ENCODE measurements around the gene ITPR1. TPM values are rescaled to one million over a fixed set of nuclear protein-coding genes. Genes with fewer than 3 reads are reported as not detected.

ITPR1 gene
- polyA plus RNA-seq, 1 of the 3 experiments (the other 2 are of a cell fraction), result 5.9 TPM

DNA sequence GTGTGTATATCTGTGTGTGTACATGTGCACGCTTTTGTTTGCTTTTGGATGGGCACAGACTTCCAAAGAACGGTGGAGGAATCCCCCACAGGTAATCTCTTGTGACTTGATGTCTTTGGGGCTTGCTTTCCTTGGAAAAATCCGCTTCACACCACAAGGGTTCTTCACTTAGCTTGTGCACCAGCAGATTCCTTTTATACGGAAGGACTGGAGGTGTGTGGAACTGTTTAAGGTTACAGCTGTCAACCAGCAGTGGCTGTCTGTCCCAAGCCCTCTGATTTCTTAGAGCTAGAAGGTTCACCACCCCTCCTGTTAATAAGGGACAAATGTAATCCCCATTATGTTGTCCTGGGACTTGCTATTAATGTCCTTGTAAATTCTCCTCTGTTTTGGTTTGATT is 193.5 kb downstream of the ITPR1 start:
- TF ChIP-seq, protein P1, sequence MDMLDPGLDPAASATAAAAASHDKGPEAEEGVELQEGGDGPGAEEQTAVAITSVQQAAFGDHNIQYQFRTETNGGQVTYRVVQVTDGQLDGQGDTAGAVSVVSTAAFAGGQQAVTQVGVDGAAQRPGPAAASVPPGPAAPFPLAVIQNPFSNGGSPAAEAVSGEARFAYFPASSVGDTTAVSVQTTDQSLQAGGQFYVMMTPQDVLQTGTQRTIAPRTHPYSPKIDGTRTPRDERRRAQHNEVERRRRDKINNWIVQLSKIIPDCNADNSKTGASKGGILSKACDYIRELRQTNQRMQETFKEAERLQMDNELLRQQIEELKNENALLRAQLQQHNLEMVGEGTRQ (IDR thresholded peaks at IDR 0.05; ENCODE audit: borderline replicate concordance, low read depth, low read length), result no peak
- TF ChIP-seq TCF12 (IDR thresholded peaks at IDR 0.05), result no peak
- TF ChIP-seq, protein P2, sequence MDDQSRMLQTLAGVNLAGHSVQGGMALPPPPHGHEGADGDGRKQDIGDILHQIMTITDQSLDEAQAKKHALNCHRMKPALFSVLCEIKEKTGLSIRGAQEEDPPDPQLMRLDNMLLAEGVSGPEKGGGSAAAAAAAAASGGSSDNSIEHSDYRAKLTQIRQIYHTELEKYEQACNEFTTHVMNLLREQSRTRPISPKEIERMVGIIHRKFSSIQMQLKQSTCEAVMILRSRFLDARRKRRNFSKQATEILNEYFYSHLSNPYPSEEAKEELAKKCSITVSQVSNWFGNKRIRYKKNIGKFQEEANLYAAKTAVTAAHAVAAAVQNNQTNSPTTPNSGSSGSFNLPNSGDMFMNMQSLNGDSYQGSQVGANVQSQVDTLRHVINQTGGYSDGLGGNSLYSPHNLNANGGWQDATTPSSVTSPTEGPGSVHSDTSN (IDR thresholded peaks at IDR 0.05), result no peak
- no peak for TF ChIP-seq RFX5 (IDR thresholded peaks at IDR 0.05; ENCODE audit: low read length)
- TF ChIP-seq TAF1 (IDR thresholded peaks at IDR 0.05; ENCODE audit: borderline replicate concordance, low read depth, low read length), result no peak
- Histone ChIP-seq H3K36me3 (replicated peaks in 1 of 2; ENCODE audit: control insufficient read depth in 1 of 2, insufficient read depth in 2 of 2, low read length in 1 of 2) (peaks cover 0 to 50% of the 10 kb centered on the region in 2 experiments), H4K20me1 (ENCODE audit: insufficient read depth) (no peaks in the 10 kb centered on the region), H3K9ac (no peak overlapping the region), H3F3A (replicated peaks; ENCODE audit: insufficient read depth) (no peaks in the 10 kb centered on the region), H3K9me3 (no peaks in the 10 kb centered on the region), H3K79me2 (ENCODE audit: insufficient read depth) (no peaks in the 10 kb centered on the region), H3K4me3 (ENCODE audit: low read depth in 2 of 2, low read length in 1 of 2) (no peak overlapping the region), H3K9me2 (no peaks in the 10 kb centered on the region), H3K27ac (ENCODE audit: low read depth in 2 of 2, low read length in 1 of 2) (no peak overlapping the region), H3K27me3 (ENCODE audit: insufficient read depth) (no peaks in the 10 kb centered on the region), H2AFZ (ENCODE audit: low read depth) (no peak overlapping the region), H3K4me1 (ENCODE audit: control insufficient read depth in 1 of 2, insufficient read depth in 2 of 2, low read depth in 1 of 2, low read length in 1 of 2) (no peaks in the 10 kb centered on the region), H3K4me2 (no peak overlapping the region)
- POLR2A ChIA-PET, result no interaction called here
- CTCF ChIA-PET, result interaction anchor here (0.6 to 1.4 kb wide), 4 partner anchors 16 to 31 kb away, joined by 3 to 5 read pairs (median 4); no protein-coding TSS in a partner anchor
- WGBS (ENCODE audit: low lambda C conversion rate), result 85% methylated on average over 4 of the region's 4 CpGs
- no peak for DNase-seq

DNA sequence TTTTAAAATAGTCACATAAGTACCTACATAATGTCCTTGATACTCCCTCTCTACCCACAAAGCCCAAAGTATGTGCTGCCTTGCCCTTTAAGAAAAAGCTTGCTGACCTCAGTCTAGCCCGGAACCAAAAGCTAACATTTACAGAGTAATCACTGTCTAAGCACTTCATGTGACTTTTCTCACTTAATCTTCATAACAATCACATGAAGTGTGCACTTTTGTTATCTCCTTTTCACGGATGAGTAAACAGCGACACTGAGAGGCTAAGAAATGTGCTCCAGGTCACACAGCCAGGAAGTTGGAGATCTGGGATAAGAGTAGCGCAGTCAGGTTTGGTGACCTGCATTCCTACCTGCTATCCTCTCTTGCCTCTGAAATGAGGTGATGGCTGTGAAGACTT is 194.0 kb downstream of the ITPR1 start:
- Histone ChIP-seq H3K36me3 (replicated peaks in 1 of 2; ENCODE audit: control insufficient read depth in 1 of 2, insufficient read depth in 2 of 2, low read length in 1 of 2) (peaks cover 0 to 50% of the 10 kb centered on the region in 2 experiments), H3K79me2 (ENCODE audit: insufficient read depth) (no peaks in the 10 kb centered on the region), H3K4me3 (ENCODE audit: low read depth in 2 of 2, low read length in 1 of 2) (no peak overlapping the region), H2AFZ (ENCODE audit: low read depth) (no peak overlapping the region), H3K4me1 (ENCODE audit: control insufficient read depth in 1 of 2, insufficient read depth in 2 of 2, low read depth in 1 of 2, low read length in 1 of 2) (no peaks in the 10 kb centered on the region), H3F3A (replicated peaks; ENCODE audit: insufficient read depth) (no peaks in the 10 kb centered on the region), H3K27ac (ENCODE audit: low read depth in 2 of 2, low read length in 1 of 2) (no peak overlapping the region), H3K9me3 (no peaks in the 10 kb centered on the region), H3K9me2 (no peaks in the 10 kb centered on the region), H3K4me2 (no peak overlapping the region), H4K20me1 (ENCODE audit: insufficient read depth) (no peaks in the 10 kb centered on the region), H3K9ac (no peak overlapping the region), H3K27me3 (ENCODE audit: insufficient read depth) (no peaks in the 10 kb centered on the region)
- no peak for DNase-seq
- ChIA-PET CTCF (interaction anchor here (1.4 kb wide), 2 partner anchors 17 to 31 kb away, joined by 4 to 5 read pairs; no protein-coding TSS in a partner anchor), POLR2A (no interaction called here)
- 82% methylated on average over 4 of the region's 4 CpGs for WGBS (ENCODE audit: low lambda C conversion rate)
- TF ChIP-seq TAF1 (IDR thresholded peaks at IDR 0.05; ENCODE audit: borderline replicate concordance, low read depth, low read length), result no peak
- TF ChIP-seq FOXJ3 (CRISPR knock-in tag; IDR thresholded peaks at IDR 0.05), result no peak
- TF ChIP-seq CHD2 (IDR thresholded peaks at IDR 0.05; ENCODE audit: low read length, partially characterized antibody), result no peak
- TF ChIP-seq, protein P3, sequence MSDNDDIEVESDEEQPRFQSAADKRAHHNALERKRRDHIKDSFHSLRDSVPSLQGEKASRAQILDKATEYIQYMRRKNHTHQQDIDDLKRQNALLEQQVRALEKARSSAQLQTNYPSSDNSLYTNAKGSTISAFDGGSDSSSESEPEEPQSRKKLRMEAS (IDR thresholded peaks at IDR 0.05; ENCODE audit: low read depth), result no peak
- TF ChIP-seq FOXM1 (IDR thresholded peaks at IDR 0.05; ENCODE audit: low read depth), result no peak
- no peak for TF ChIP-seq MEF2A (IDR thresholded peaks at IDR 0.05; ENCODE audit: borderline replicate concordance, low read depth)
- no peak for TF ChIP-seq JUND (IDR thresholded peaks at IDR 0.05)
- no peak for TF ChIP-seq SMC3 (IDR thresholded peaks at IDR 0.05; ENCODE audit: low read depth, low read length)
- TF ChIP-seq NFIC (IDR thresholded peaks at IDR 0.05; ENCODE audit: borderline replicate concordance), result no peak
- TF ChIP-seq, protein P2 (IDR thresholded peaks at IDR 0.05), result no peak
- TF ChIP-seq, protein P1 (IDR thresholded peaks at IDR 0.05; ENCODE audit: borderline replicate concordance, low read depth, low read length), result no peak
- TF ChIP-seq GATA2 (CRISPR knock-in tag; IDR thresholded peaks at IDR 0.05), result no peak
- TF ChIP-seq RXRA (IDR thresholded peaks at IDR 0.05; ENCODE audit: borderline replicate concordance, low read depth), result no peak
- no peak for TF ChIP-seq YY1 (IDR thresholded peaks at IDR 0.05; ENCODE audit: low read depth)
- no peak for TF ChIP-seq NRF1 (IDR thresholded peaks at IDR 0.05; ENCODE audit: low read depth, low read length)
- TF ChIP-seq RFX5 (IDR thresholded peaks at IDR 0.05; ENCODE audit: low read length), result no peak
- no peak for TF ChIP-seq SIN3A (IDR thresholded peaks at IDR 0.05; ENCODE audit: borderline replicate concordance, low read depth, low read length)

Data from SK-N-SH (cell line).